GM18861 (cell line): ENCODE results near the gene CDS2.
"Not testable (repeated sequence)": the region's sequence is repeated elsewhere in the genome, so short reads cannot be mapped to it uniquely, and the experiment has no call there.

Source experiments
- ATAC-seq: cut with Tn5 transposase; IDR thresholded peaks from one replicate; pipeline ENCODE4 v1.9.1; 2021; ENCODE audit not compliant: unreplicated experiment

Gene CDS2

DNA sequence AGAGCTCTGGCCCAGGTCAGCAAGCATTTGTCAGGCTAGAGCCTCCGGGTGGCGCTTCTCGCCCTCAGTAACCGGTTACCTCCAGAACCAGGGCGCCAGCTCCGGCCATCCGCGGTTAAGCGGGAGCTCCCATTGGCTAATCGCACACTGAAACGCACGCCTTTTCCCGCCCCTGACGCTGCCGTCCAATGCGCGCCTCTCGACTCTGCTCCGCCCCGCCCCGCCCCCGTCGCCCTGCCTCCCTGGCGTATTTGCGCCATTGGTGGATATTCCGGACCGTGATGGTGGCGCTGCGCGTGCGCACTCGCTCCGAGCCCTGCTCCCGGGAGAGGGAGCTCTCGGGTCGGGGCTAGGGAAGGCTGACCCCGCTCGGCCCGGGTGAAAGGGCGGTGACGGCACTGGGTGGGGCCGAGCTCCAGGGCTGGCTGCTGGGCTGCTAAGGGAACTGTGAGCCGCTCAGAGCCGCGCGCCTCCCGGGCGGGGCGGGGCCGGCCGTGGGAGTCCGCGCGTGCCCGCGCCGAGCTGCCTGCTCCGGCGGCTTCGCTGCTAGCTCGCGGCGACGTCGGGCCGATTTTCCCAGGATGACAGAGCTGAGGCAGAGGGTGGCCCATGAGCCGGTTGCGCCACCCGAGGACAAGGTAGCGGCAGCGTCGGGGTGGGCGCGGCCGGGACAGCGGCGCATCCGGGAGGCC is at the start of gene CDS2:
Gene CDS2 (plus strand): TSS at position 497 of the 692 bp plus-strand sequence. CDS start 85 bp downstream, at position 582.
- ATAC-seq = peak; percentile 73

GRCh38 chr20:5077761-5078387 is 48.9 kb upstream of the CDS2 start:
- no peak for ATAC-seq

GRCh38 chr20:5078399-5078958 is 48.3 kb upstream of the CDS2 start:
- ATAC-seq = peak; percentile 96

DNA sequence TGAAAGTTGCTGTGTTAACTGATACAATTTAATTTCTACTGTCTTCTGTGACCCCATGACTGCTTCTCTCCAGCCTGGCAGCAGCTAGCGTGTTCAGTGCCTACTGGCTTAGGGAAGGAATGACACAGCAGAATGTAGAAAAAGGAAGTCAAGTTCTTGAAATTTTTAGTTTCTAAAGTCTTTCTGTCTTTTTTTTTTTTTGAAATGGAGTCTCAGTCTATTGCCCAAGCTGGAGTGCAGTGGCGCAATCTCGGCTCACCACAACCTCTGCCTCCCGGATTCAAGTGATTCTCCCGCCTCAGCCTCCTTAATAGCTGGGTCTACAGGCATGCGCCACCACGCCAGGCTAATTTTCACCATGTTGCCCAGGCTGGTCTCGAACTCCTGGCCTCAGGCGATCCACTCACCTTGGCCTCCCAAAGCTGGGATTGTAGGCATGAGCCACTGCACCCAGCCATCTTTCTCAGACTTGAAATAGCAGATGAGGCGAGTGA is 46.4 kb upstream of the CDS2 start:
- ATAC-seq = peak; percentile 37

GRCh38 chr20:5085380-5085779 is 41.4 kb upstream of the CDS2 start:
- ATAC-seq = no peak

GRCh38 chr20:5088688-5089087 is 38.1 kb upstream of the CDS2 start:
- ATAC-seq = no peak

- no peak for ATAC-seq
Observed at GRCh38 chr20:5090191-5090590, 36.6 kb upstream of the CDS2 start.

DNA sequence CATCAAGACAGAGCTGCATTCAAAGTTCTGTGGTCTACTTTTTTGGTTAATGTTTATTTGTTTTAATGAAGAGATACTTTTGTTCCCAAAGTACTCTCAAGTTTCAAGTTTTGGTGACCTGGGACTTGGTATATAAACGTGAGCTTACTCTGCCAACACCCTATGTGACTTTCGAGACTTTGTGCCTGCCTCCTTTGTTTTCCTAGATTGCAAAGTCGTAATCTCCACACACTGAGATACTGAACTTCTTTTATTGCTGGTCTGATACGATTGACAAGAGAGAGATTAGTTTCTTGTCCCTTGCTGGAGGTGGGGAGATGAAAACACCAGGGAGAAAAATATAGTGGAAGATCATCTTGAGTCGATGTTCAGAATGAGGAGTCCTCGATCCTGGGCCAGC is 34.9 kb upstream of the CDS2 start:
- ATAC-seq = no peak

DNA sequence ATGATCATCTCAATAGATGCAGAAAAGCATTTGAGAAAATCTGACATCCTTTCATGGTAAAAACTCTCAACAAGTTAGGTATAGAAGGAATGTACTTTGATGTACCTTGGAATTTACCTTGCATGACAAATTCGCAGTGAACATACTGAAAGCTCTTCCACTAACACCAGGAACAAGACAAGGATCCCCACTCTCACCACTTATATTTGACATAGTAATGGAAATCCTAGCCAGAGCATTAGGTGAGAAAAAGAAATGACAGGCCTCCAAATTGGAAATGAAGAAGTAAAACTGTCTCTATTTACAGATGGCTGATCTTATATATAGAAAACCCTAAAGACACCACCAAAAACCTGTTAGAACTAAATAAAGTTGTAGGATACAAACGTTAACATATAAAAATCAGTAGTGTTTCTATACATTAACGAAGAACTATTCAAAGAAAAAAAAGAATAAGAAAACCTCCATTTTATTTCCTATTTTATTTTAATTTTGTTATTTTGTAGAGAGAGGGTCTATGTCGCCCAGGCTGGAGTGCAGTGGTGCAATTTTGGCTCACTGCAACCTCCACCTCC is 34.0 kb upstream of the CDS2 start:
- ATAC-seq = no peak

- ATAC-seq = no peak
Observed at GRCh38 chr20:5095454-5095853, 31.4 kb upstream of the CDS2 start.

GRCh38 chr20:5095931-5096330 is 30.9 kb upstream of the CDS2 start:
- no peak for ATAC-seq

- no peak for ATAC-seq
Observed at GRCh38 chr20:5096463-5096862, 30.3 kb upstream of the CDS2 start.

DNA sequence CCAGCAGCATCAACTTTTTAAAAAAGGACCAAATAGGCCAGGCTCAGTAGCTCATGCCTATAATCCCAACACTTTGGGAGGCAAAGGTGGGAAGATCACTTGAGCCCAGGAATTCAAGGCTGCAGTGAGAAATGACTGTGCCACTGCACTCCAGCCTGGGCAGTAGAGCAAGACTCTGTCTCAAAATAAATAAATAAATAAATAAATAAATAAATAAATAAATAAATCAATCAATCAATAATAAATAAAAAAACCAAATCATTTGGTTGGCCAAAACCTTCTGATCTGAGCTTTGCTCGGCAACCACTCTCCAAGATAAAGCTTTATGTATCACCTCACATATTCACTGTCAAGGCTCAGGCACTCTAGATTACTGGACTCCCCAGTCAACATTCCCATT is 27.8 kb upstream of the CDS2 start:
- ATAC-seq = not testable (repeated sequence)

GRCh38 chr20:5099909-5100308 is 26.9 kb upstream of the CDS2 start:
- not testable (repeated sequence) for ATAC-seq

DNA sequence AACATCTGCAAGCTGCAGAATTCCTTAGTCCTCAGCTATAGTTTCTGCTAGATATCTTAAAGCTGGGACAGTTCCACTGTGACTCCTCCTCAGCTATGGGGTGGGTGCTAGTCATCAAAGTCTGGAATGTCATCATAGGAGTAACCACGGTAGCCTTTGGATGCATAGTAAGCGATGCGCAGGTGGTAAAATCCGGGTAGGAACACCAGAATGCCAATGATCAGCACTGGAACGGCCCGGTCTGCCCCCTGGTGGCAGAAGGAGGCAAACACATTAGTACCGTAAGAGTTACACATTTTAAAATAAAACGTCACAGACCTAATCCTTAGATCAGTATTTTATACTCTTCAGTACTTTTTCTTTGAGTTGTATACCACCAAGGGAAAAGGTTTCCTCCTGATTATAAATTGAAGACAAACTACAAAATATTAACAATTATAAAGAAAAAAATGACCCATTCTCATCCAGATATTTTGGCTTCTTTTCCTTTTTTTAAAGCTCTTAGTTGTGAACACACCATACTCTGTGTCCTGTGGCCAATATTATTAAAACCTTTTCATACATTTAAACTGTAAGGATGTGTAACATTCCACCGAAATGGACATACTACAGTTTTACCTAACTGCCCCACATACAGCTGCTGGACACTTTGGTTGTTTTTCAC is 26.0 kb upstream of the CDS2 start:
- peak; percentile 66 for ATAC-seq

- no peak for ATAC-seq
Observed at GRCh38 chr20:5104479-5104878, 22.3 kb upstream of the CDS2 start.

DNA sequence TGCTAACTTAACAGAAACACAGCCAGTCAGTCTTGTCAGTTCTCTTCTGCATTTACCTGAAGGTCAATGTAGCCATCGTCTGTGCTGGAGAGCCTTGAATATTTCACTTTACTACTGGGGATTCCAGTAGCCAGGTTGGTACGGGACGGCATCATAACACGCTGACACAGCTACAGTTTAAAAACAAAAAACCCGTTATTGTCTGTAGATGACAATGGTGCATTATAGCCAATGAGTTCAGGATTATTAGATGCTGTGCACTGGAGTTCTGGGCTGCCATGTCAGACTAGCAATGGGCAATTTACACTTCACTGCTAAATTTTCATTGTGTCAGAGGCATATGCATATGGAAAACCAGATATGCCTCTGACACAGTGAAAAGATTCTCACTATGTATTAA is 17.5 kb upstream of the CDS2 start:
- no peak for ATAC-seq

DNA sequence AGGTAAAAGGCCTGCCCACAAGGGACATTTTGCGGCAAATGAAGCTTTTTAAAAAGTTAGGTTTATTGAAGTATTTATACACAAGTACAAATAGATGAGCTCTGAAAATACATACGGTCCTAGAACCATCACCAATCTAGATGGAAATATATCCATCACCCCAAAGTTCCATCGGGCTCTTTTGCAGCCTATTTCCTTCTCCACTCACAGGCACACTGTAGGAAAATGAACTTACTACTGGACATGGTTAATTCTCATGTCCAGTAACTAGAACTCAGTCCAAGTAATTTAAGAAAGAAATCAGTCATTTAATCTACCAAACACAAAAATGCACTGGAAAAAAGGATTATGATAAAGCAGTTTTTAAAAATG is 13.2 kb upstream of the CDS2 start:
- no peak for ATAC-seq

- no peak for ATAC-seq
Observed at GRCh38 chr20:5114403-5114802, 12.4 kb upstream of the CDS2 start.

DNA sequence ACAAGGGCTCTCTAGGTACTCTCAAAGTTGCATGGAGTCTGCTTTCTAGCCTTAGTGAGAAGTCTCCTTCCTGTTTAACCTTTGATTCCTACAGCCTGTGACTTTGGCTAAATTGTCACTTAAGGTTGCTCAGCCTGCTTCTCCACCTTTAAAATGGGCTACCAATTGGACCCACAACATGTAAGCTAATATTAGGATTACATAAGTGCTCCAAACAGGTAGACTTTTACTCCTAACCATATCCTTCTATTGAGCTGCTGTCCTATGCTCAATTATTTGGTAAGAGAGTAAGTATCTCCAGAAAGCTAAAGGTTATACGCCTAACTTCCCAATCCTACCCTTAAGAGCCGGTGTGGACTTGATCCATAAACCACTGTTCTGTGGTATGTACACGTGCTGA is 9.9 kb upstream of the CDS2 start:
- no peak for ATAC-seq
